Measurements from ENCODE around the gene HOXB7.
A peak's percentile ranks its signal among the peaks of the same experiment; 100 is the strongest.

The HOXB7 gene

DNA sequence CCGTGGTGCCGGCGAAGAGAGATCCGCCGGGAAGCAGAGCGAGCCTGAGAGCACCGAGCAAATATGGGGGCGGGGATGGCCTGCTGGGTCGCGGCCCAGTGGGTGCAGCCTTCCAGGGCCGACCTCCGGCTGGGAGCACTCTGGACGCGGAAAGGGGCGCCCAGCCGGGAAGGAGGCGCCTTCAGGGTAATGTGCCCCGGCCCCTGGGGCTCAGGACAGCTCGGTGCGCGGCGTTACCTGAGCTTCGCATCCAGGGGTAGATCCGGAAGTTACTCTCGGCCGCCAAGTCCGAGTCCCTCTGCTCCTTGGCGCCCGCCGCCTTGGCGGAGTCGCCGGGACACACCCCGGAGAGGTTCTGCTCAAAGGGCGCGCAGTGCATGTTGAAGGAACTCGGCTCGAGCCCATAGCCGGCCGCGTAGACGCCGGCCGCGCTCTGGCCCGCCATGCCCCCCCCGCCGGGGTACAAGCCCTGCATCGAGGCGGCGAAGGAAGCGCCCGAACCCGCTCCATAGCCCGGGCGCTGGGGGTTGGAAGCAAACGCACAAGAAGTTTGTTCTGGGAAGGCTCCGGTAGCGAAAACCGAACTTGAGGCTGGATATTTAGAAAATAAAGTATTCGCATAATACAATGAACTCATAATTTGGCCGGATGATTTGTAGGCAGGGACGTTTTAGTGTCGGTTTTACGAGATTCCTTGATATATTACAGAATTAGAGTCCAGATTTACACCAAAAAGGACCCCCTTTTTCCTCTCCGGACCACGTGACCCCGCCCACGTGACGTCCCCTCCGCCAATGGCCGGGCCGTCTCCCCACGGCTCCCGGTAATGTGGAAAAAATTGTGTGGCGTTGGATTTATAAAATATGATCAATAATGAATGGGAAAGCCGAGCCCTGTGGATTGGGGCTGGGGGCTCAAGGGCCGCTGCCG, at the start of gene HOXB7:
Gene HOXB7, minus strand, starts transcription at position 736 of the 930 bp plus-strand sequence. Its CDS starts 99 bp downstream, at position 637.
- TF ChIP-seq, protein P1, sequence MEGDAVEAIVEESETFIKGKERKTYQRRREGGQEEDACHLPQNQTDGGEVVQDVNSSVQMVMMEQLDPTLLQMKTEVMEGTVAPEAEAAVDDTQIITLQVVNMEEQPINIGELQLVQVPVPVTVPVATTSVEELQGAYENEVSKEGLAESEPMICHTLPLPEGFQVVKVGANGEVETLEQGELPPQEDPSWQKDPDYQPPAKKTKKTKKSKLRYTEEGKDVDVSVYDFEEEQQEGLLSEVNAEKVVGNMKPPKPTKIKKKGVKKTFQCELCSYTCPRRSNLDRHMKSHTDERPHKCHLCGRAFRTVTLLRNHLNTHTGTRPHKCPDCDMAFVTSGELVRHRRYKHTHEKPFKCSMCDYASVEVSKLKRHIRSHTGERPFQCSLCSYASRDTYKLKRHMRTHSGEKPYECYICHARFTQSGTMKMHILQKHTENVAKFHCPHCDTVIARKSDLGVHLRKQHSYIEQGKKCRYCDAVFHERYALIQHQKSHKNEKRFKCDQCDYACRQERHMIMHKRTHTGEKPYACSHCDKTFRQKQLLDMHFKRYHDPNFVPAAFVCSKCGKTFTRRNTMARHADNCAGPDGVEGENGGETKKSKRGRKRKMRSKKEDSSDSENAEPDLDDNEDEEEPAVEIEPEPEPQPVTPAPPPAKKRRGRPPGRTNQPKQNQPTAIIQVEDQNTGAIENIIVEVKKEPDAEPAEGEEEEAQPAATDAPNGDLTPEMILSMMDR (IDR thresholded peaks at IDR 0.05; ENCODE audit: control insufficient read depth, extremely low read depth, insufficient read depth) = no peak
- peak within 1 kb of the TSS; percentile 48 for H3K4me3 ChIP-seq (ENCODE audit: low read depth, low read length)
- no peak for DNase-seq (ENCODE audit: low read depth)

DNA sequence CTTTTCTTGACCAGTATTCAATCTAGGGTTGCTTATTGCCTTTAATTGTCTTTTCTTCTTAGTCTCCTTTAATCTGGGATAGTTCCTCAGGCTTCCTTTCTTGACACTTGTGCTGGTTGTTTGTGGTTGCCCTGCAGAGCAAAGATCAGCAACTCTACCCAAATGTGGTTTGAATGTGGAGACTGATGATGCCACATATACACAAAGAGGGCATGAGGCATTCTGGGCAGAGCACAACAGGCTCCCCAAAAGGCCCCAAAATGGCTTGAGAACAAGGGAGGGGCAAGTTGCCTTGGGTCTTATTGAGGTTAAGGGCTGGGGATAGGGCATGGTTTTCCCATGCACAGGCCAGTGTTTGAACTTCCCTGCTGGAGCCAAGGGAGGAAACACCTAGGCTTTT, 45.1 kb upstream of the HOXB7 start:
- TF ChIP-seq, protein P1 (IDR thresholded peaks at IDR 0.05; ENCODE audit: control insufficient read depth, extremely low read depth, insufficient read depth) = no peak
- H3K4me3 ChIP-seq (ENCODE audit: low read depth, low read length) = no peak overlapping the region
- no peak for DNase-seq (ENCODE audit: low read depth)

DNA sequence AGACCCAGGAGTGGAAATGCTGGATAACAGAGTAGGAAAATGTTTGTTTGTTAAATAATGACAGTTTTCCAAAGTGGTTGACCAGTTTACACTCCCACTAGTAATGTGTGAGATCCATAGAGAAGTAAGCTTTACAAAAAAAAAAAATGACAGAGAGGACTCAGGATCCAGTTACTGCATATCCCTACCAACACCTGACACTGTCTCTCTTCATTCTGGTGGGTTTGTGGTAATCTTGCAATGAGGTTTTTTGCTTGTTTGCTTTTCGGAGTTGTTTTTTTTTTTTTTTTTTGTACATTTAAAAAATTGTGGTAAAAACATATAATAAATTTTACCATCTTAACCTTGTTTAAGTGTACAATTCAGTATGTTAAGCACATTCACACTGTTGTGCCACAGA, 38.9 kb upstream of the HOXB7 start:
- DNase-seq (ENCODE audit: low read depth) = no peak
- no peak overlapping the region for H3K4me3 ChIP-seq (ENCODE audit: low read depth, low read length)
- TF ChIP-seq, protein P1 (IDR thresholded peaks at IDR 0.05; ENCODE audit: control insufficient read depth, extremely low read depth, insufficient read depth) = no peak

DNA sequence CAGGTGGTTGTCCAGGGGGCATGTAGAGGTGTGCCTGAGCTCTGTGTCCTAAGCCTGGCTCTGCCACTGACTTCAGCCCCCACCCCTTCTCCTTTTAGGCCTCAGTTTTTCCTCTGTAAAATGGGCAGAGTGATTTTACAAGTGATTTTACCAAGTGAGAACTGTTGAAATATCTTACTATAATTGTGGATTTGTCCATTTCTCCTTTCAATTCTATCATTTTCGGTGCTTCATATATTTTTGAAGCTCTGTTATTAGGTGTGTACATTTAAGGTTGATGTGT, 37.1 kb upstream of the HOXB7 start:
- TF ChIP-seq, protein P1 (IDR thresholded peaks at IDR 0.05; ENCODE audit: control insufficient read depth, extremely low read depth, insufficient read depth) = no peak
- no peak for DNase-seq (ENCODE audit: low read depth)
- no peak overlapping the region for H3K4me3 ChIP-seq (ENCODE audit: low read depth, low read length)

DNA sequence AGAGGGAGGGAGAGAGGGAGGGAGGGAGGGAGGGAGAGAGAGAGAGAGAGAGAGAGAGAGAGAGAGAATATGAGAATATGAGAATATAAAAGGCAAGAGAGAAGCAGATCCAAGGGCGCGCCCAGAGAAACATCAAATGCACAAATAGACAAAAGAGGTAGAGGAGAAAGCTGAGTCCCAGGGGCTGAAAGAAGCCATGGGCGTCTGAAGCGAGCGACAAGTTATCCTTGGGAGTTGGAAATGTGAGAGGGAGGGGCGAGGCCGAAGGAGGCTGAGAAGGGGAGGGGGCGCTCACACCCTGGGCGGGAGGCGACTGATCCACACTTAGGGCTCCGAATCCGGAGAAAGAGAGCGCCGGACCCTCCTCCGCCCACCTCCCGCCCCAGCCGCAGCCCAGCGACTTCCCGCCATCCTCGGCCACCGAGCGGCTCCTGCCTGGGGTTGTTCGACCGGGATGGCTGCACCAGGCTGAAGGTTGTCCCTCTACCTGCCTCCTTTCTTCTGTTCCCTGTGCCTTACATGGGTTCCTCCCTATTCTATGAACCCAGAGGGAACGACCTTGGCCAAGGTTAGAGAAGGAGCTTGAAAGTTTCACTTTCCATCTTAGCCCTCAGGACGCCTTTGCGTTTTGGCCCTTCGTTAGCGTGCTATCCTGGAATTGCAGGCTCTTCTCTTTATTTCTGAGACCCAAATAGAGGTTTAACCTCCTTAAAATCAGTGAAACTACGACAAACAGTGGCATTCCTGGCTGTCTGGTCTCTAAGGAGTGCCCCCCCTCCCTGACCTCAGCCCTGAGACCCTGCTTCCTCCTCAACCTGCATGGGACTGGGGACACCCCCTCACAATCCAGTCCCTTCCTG, 36.5 kb upstream of the HOXB7 start:
- DNase-seq (ENCODE audit: low read depth) = no peak
- H3K4me3 ChIP-seq (ENCODE audit: low read depth, low read length) = no peak overlapping the region

DNA sequence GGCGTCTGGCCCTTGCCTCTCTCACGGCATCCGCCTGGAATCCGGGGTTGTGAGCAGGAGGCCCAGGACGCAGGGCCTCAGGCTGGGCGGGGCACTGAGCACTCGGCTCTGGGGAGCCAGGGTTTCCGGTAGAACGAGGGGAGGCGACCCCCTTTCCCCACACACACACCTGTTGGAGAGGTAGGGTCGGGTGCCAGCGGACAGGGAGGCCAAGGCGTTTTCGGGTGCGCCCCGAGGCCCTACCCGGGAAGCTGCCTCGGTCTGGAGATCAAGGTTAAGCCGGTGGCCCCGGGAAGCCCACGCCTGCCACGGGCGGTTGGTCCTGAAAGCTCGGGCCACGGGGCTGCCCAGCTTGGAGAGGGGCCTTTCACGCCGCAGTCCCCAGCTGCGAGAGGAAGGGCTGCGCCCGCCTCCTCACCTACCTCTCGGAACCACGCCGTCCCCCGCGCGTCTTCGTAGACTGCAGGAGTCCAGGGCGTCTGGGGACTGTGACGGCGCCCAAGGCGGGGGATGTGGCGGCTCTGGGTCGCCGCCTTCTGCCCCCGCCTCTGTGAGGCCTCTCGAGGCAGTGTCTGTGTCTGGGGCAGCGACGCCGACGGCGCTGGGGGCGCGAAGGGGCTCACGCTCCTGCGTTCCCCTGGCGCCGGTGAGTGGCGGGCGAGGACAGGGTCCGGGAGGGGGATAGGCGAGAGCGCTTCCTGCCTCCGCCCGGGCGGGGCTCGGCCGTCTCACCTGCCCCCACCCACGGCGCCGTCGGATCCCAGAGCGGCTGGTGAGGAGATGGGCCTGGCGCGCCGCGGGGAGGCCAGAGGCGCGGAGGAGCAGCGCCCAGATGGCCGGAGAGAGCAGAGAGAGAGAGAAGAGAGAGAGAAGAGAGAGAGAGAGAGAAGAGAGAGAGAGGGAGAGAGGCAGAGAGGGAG, 35.6 kb upstream of the HOXB7 start:
- no peak for DNase-seq (ENCODE audit: low read depth)
- TF ChIP-seq, protein P1 (IDR thresholded peaks at IDR 0.05; ENCODE audit: control insufficient read depth, extremely low read depth, insufficient read depth) = no peak
- H3K4me3 ChIP-seq (ENCODE audit: low read depth, low read length) = no peak overlapping the region

More for the DNA sequence above, 36.5 kb upstream of the HOXB7 start:
- TF ChIP-seq, protein P1 (IDR thresholded peaks at IDR 0.05; ENCODE audit: control insufficient read depth, extremely low read depth, insufficient read depth) = no peak
